ENCODE results near the gene NXPH2. TPM values are rescaled to one million over a fixed set of nuclear protein-coding genes. Genes with fewer than 3 reads are reported as not detected.
"Not testable (repeated sequence)": the region's sequence is repeated elsewhere in the genome, so short reads cannot be mapped to it uniquely, and the experiment has no call there.

Gene NXPH2
- total RNA-seq, 1 donor from 2014 or later: not detected

GRCh38 chr2:138712212-138712979 is 67.8 kb downstream of the NXPH2 start:
- DNase-seq (ENCODE audit: low read depth in 2 of 2): peak in 1 of 2 donors; percentile 15

- no peak for DNase-seq (ENCODE audit: low read depth in 2 of 2)
Measured at GRCh38 chr2:138711812-138712211, 68.4 kb downstream of the NXPH2 start.

DNA sequence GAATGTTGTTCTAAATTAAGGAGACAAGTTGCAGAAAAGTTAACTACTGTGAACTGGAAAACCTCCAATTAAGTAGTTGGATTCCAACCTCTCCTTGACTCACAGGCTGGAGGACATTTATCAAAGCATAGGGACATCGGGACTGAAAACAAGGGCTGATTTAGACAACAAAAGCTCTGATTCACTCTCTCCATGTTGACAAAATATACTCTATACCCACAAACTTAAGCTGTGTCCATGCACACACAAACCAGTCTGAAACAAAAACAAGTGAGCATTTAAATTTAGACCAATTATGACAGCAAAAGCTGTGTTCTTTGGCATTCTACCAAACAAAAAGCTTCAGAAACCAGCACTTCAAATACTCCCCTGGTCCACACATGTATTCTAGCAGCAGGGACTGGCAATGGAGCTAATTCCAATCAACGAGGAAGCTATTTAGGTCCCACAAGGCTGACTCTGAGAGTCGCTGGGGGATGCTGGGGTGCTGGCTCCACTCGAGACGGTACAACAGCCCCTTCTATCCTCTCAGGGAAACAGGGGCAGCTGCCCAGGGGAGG is 71.4 kb downstream of the NXPH2 start:
- DNase-seq (ENCODE audit: low read depth in 2 of 2): peak in 1 of 2 donors; percentile 12

DNA sequence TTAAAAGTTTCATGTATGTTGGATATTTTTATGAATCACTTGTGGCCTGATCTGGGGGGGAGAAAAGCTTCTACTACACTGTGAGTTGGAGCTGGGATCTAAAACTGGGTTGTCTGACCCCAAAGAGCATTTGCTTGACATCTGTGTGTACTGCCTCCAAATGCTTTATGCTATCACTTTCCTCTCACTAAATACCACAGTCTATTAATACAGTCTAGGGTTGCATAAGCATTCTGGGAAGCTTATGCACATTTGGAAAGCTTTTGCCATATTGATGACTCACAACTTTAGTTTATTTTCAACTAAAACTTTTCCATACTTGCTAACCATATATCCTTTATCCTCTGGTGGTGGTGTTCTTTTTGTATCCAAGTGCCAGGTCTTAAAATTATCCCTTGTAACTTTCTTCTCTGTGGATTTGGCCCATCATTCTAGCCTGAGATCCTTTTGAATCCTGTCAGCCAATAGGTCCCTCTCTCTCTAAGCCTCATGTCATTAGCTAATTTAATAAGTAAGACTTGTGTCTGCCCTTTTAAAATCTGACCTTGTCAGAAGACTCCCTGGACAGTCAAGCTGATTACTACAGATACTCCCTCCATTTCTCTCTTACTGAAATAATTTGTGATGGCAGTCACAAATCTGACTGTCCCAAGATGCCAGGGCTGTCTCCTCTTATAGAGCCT is 72.7 kb downstream of the NXPH2 start:
- peak in 1 of 2 donors; percentile 3 for DNase-seq (ENCODE audit: low read depth in 2 of 2)

GRCh38 chr2:138703242-138703641 is 76.9 kb downstream of the NXPH2 start:
- DNase-seq (ENCODE audit: low read depth in 2 of 2): no peak

DNA sequence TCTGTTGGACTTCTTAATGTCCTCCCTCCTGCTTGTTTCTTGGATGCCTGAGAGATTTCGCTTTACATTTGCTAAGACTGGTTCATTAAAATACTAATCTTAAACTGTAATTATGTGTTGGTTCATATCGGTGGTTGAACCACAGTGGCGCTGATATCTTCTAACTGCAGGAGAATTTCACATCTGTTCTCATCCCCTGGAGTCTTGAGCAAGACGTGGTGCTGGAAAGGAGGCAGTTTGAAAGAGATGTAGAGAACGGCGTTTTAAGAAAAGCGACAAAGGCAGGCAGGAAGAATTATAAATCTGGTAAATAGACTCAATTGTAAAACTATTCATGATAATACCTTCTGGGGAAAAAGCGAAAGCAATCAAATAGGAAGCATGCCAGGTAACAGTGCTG is 79.5 kb downstream of the NXPH2 start:
- DNase-seq (ENCODE audit: low read depth in 2 of 2): no peak

- DNase-seq (ENCODE audit: low read depth in 2 of 2): no peak
Measured at GRCh38 chr2:138699421-138699820, 80.8 kb downstream of the NXPH2 start.

DNA sequence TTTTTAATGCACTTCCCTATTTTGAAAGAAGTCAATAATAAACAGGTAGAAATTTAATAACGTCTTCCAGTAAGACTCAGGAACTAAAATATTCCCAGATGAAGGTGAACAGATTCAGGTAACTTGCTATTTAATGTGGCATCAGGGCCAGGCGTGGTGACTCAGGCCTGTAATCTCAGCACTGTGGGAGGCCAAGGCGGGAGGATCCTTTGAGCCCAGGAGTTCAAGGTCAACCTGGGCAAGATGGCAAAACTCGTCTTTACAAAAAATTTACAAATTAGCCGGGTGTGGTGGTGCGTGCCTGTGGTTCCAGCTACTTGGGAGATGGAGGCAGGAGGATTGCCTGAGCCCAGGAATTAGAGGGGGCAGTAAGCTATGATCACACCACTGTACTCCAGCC is 81.8 kb downstream of the NXPH2 start:
- DNase-seq (ENCODE audit: low read depth in 2 of 2): no peak

GRCh38 chr2:138691667-138692066 is 88.5 kb downstream of the NXPH2 start:
- no peak for DNase-seq (ENCODE audit: low read depth in 2 of 2)

DNA sequence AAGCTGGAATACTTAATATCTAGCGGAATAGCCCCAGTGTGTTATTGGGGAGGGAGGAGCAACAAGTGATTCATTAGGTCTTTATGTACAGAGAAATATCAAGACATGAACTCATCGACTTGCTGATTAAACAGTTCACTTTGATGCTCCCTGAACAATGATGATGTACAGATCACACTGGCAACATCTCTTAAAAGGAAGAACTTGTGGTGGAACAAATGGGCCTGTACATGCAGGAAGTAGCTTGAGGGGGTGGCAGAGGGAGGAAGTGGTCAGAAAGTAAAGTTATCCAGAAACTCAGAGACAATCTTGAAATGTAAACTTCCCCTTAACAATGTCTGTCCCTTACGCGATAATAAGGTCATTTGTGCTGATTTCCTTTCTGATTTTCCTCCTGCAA is 90.5 kb downstream of the NXPH2 start:
- DNase-seq (ENCODE audit: low read depth in 2 of 2): no peak

GRCh38 chr2:138682163-138682562 is 98.0 kb downstream of the NXPH2 start:
- no peak for DNase-seq (ENCODE audit: low read depth in 2 of 2)

DNA sequence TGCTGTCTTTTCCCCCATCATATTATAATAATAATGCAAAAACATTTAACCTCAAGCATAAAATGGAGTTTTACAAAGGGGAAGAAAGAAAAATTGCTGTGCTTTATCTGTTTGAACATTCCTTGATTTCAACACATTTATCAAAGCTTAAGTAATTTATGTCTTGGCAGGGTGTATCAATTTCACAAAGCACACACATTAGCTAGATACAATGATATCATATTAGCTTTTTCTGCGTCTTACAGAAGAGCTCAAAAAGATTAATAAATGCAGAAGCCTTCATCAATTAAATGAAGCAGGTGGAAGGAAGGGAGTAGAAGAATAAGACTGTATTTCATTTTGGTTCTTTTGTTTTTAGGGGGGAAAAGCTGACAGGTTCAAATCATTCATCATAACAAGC is 103.0 kb downstream of the NXPH2 start:
- no peak for DNase-seq (ENCODE audit: low read depth in 2 of 2)

- DNase-seq (ENCODE audit: low read depth in 2 of 2): no peak
Measured at GRCh38 chr2:138676619-138677021, 103.6 kb downstream of the NXPH2 start.

DNA sequence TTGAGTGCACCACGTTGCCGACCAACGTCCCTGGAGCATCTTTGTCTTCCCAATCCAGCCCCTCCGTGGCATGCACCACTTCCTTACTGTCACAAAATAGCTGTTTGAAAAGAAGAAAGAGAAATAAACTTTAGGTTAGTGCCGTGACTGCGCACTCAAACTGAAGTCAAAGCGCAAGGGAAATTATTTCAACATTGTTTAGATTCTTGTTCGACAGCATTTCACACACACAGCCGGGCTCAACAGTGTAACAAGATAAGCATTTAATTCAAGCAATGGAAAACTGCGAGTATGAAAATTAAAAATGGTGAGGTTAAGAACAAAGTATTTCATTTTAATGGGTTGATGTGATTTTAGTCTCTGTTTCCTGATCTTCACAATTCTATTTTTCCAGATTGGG is 108.6 kb downstream of the NXPH2 start:
- no peak for DNase-seq (ENCODE audit: low read depth in 2 of 2)

DNA sequence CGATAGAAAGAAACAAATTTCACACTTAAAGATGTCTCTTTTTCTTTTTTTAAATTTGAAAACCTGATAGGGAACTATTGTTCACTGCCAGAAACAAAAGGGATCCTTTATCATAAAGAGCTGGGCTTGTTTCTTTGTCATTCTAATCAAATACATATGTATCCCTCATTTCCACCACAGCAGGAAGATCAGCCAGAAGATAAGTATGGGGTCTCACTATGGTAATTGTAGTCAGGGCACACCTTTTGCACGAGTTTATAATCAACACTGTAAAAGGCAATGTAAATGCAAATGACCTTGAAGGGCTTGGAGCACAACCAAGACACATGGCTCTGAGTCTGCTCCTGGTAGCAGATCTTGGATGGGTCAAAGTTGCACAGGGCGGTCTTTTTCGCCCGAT is 109.5 kb downstream of the NXPH2 start:
- no peak for DNase-seq (ENCODE audit: low read depth in 2 of 2)

GRCh38 chr2:138665937-138666336 is 114.3 kb downstream of the NXPH2 start:
- no peak for DNase-seq (ENCODE audit: low read depth in 2 of 2)

GRCh38 chr2:138658187-138658894 is 121.8 kb downstream of the NXPH2 start:
- no peak for DNase-seq (ENCODE audit: low read depth in 2 of 2)

DNA sequence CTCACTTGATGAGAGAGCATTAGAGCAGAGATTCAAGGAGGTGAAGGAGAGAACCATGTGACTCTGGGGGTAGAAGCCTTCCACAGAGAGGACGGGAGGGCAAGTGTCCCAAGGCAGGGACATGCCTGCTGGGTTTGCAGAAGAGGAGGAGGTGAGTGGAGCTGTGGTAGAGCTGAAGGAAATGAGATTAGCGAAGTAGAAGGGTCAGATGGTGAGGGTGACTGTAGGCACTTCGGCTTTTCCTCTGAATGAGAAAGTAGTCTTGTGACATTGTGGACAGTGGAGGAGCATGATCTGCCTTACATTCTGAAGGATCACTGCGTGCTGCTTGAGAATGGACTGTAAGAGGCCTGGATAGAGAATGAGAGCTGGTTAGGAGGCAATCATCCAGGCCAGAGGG is 126.0 kb downstream of the NXPH2 start:
- no peak for DNase-seq (ENCODE audit: low read depth in 2 of 2)

- DNase-seq (ENCODE audit: low read depth in 2 of 2): no peak
Measured at GRCh38 chr2:138652378-138652777, 127.8 kb downstream of the NXPH2 start.

DNA sequence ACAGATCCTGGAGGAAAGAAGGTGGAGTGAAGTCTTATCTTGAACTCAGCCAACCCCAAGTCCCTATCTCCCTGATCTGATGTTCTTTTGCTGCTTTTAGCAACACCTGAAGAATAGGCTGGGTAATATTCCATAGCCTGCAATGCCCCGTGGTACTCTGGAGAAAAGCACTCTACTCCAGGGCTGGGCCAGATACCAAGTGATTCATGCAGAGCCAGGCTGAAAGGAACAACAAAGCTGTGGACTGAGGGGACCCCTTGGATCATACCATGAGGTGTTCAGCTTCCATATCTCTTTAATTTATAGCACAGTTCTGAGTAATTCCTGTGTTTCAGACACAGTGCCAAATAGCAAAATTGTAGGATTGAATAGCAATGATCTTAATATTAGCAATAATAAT is 130.6 kb downstream of the NXPH2 start:
- no peak for DNase-seq (ENCODE audit: low read depth in 2 of 2)

- no peak for DNase-seq (ENCODE audit: low read depth in 2 of 2)
Measured at GRCh38 chr2:138648606-138649005, 131.6 kb downstream of the NXPH2 start.

GRCh38 chr2:138644776-138645175 is 135.4 kb downstream of the NXPH2 start:
- not testable (repeated sequence) for DNase-seq (ENCODE audit: low read depth in 2 of 2)

Measured in lung microvascular endothelial cell (primary cell).